Activated B cell treated with CpG ODN at 0.5 μM for 24 hours (primary cell): ENCODE results near the gene GRIK1. TPM values are rescaled to one million over a fixed set of nuclear protein-coding genes. Genes with fewer than 3 reads are reported as not detected.

Experiments
- ATAC-seq: fragments of 200-7000 bp; cut with Tn5 transposase; one replicate; pipeline ENCODE4 v1.10.0; 2021; ENCODE audit warnings: low read depth, mild to moderate bottlenecking, moderate library complexity
- CTCF ChIA-PET: fragments of 350-600 bp; sonication (Branson Sonifier 250); formaldehyde crosslinking; loops from one replicate; lab custom pipeline; 2021; ENCODE audit warnings: antibody characterized with exemption; lab: Charles Lee
- POLR2A ChIA-PET: fragments of 350-600 bp; sonication (Branson Sonifier 250); formaldehyde crosslinking; loops from one replicate; lab custom pipeline; 2021; ENCODE audit warnings: antibody characterized with exemption; lab: Charles Lee
- DNase-seq: peaks from one replicate; pipeline ENCODE4 v3.0.0; 2022
- H3K27ac Mint-ChIP-seq: one replicate; pipeline ENCODE4 v1.8.0; 2020; ENCODE audit warnings: mixed read lengths
- H3K27me3 Mint-ChIP-seq: one replicate; pipeline ENCODE4 v1.8.0; 2021; ENCODE audit warnings: mixed read lengths
- H3K36me3 Mint-ChIP-seq: one replicate; pipeline ENCODE4 v1.8.0; 2021; ENCODE audit warnings: low read depth, mixed read lengths
- H3K4me1 Mint-ChIP-seq: one replicate; pipeline ENCODE4 v1.8.0; 2021; ENCODE audit warnings: mixed read lengths
- H3K4me3 Mint-ChIP-seq: one replicate; pipeline ENCODE4 v1.8.0; 2020; ENCODE audit warnings: mild to moderate bottlenecking, mixed read lengths
- H3K9me3 Mint-ChIP-seq: one replicate; pipeline ENCODE4 v1.8.0; 2020; ENCODE audit warnings: mixed read lengths
- CTCF ChIP-seq: fragments of 200-600 bp; IDR thresholded peaks from one replicate; pipeline ENCODE4 v1.8.0; 2022; ENCODE audit warnings: antibody characterized with exemption, mild to moderate bottlenecking
- intact Hi-C: fragments of 100-400 bp; cut with micrococcal nuclease; formaldehyde crosslinking; loops from one replicate; pipeline ENCODE4 v1.15.1; 2024
- total RNA-seq: library from RNA; stranded (reverse); gene quantifications from 2 replicates; pipeline ENCODE4 v1.2.3, GENCODE V29; 2022

GRIK1 gene
- total RNA-seq, 1 donor from 2014 or later: not detected

- Mint-ChIP-seq H3K9me3 (no peaks in the 10 kb centered on the region), H3K4me3 (no peak overlapping the region), H3K27me3 (peaks cover 2% of the 10 kb centered on the region), H3K36me3 (no peaks in the 10 kb centered on the region), H3K27ac (no peak overlapping the region), H3K4me1 (no peaks in the 10 kb centered on the region)
- CTCF ChIA-PET: interaction anchor here (0.7 kb wide), 1 partner anchor 12 kb away, joined by 3 read pairs; no protein-coding TSS in a partner anchor
- no peak for TF ChIP-seq CTCF
- POLR2A ChIA-PET: no interaction called here
- intact Hi-C loops: no loop called here
- no peak for DNase-seq
- no peak for ATAC-seq
These were observed 136.6 kb downstream of the GRIK1 start for GRCh38 chr21:29803191-29803590.

GRCh38 chr21:29801122-29801521, 138.7 kb downstream of the GRIK1 start:
- Mint-ChIP-seq H3K36me3 (no peaks in the 10 kb centered on the region), H3K27me3 (peaks cover 2% of the 10 kb centered on the region), H3K4me3 (no peak overlapping the region), H3K9me3 (no peaks in the 10 kb centered on the region), H3K27ac (no peak overlapping the region), H3K4me1 (no peaks in the 10 kb centered on the region)
- ATAC-seq (no peak), DNase-seq (no peak)
- CTCF ChIA-PET: no interaction called here
- intact Hi-C loops: no loop called here
- POLR2A ChIA-PET: no interaction called here
- no peak for TF ChIP-seq CTCF

GRCh38 chr21:29800056-29800455, 139.7 kb downstream of the GRIK1 start:
- no peak for ATAC-seq
- H3K27me3 Mint-ChIP-seq: peaks cover 2% of the 10 kb centered on the region
- intact Hi-C loops: no loop called here
- no peaks in the 10 kb centered on the region for H3K36me3 Mint-ChIP-seq
- no peak overlapping the region for H3K4me3 Mint-ChIP-seq
- H3K27ac Mint-ChIP-seq: no peak overlapping the region
- ChIA-PET POLR2A (no interaction called here), CTCF (no interaction called here)
- H3K9me3 Mint-ChIP-seq: no peaks in the 10 kb centered on the region
- no peak for DNase-seq
- H3K4me1 Mint-ChIP-seq: no peaks in the 10 kb centered on the region
- no peak for TF ChIP-seq CTCF

GRCh38 chr21:29798840-29799239, 141.0 kb downstream of the GRIK1 start:
- Mint-ChIP-seq H3K4me3 (no peak overlapping the region), H3K27ac (no peak overlapping the region), H3K4me1 (no peaks in the 10 kb centered on the region), H3K27me3 (peaks cover 2% of the 10 kb centered on the region), H3K36me3 (no peaks in the 10 kb centered on the region), H3K9me3 (no peaks in the 10 kb centered on the region)
- ChIA-PET POLR2A (no interaction called here), CTCF (no interaction called here)
- TF ChIP-seq CTCF: no peak
- intact Hi-C loops: no loop called here
- ATAC-seq: no peak
- DNase-seq: no peak

GRCh38 chr21:29797155-29797554, 142.6 kb downstream of the GRIK1 start:
- intact Hi-C loops: no loop called here
- ChIA-PET POLR2A (no interaction called here), CTCF (no interaction called here)
- Mint-ChIP-seq H3K36me3 (no peaks in the 10 kb centered on the region), H3K4me3 (no peak overlapping the region), H3K4me1 (no peaks in the 10 kb centered on the region), H3K27ac (no peak overlapping the region), H3K27me3 (peaks cover under 1% of the 10 kb centered on the region), H3K9me3 (no peaks in the 10 kb centered on the region)
- TF ChIP-seq CTCF: no peak
- ATAC-seq: no peak
- no peak for DNase-seq
